Testis (tissue), 2 donors: ENCODE measurements around the gene CFAP46.
"Not testable (repeated sequence)": the region's sequence is repeated elsewhere in the genome, so short reads cannot be mapped to it uniquely, and the experiment has no call there.

Experiments
- CTCF ChIP-seq, 3 experiments: fragments of 450-650 bp in 2 of 3; fragments of 200-600 bp in 1 of 3; sonication (generic) in 1 of 3; IDR thresholded peaks; one replicate each; pipeline ENCODE4 v1.5.1; 2016 to 2019; ENCODE audit warnings: antibody characterized with exemption in 3 of 3, mild to moderate bottlenecking in 2 of 3, moderate library complexity in 1 of 3
- POLR2A ChIP-seq: fragments of 450-650 bp; IDR thresholded peaks from one replicate; pipeline ENCODE4 v1.6.1; 2017; ENCODE audit warnings: antibody characterized with exemption, mild to moderate bottlenecking, moderate library complexity

GRCh38 chr10:132888446-132888845 lies 53.9 kb downstream of the CFAP46 start:
- TF ChIP-seq POLR2A; CTCF (IDR thresholded peaks at IDR 0.05): not testable (repeated sequence)
